ENCODE data around the gene SYT15.
"Not testable (repeated sequence)": the region's sequence is repeated elsewhere in the genome, so short reads cannot be mapped to it uniquely, and the experiment has no call there.

Gene SYT15

GRCh38 chr10:46560381-46560780 lies 18.5 kb upstream of the SYT15 start:
- H3K27ac ChIP-seq (ENCODE audit: low read length): no peak overlapping the region
- H3K4me3 ChIP-seq (ENCODE audit: low read length): no peak overlapping the region
- H3K79me2 ChIP-seq (ENCODE audit: low read length): no peaks in the 10 kb centered on the region
- no peaks in the 10 kb centered on the region for H3K36me3 ChIP-seq (replicated peaks; ENCODE audit: low read depth, low read length)
- H3K4me2 ChIP-seq (ENCODE audit: low read length): no peak overlapping the region
- no peaks in the 10 kb centered on the region for H3K9me3 ChIP-seq (ENCODE audit: insufficient read depth, low read length)
- no peaks in the 10 kb centered on the region for H4K20me1 ChIP-seq (ENCODE audit: insufficient read depth, low read length)
- peaks cover 11% of the 10 kb centered on the region for H3K27me3 ChIP-seq (ENCODE audit: low read depth, low read length)
- H3K9ac ChIP-seq (ENCODE audit: low read length): no peak overlapping the region
- TF ChIP-seq, protein P1, sequence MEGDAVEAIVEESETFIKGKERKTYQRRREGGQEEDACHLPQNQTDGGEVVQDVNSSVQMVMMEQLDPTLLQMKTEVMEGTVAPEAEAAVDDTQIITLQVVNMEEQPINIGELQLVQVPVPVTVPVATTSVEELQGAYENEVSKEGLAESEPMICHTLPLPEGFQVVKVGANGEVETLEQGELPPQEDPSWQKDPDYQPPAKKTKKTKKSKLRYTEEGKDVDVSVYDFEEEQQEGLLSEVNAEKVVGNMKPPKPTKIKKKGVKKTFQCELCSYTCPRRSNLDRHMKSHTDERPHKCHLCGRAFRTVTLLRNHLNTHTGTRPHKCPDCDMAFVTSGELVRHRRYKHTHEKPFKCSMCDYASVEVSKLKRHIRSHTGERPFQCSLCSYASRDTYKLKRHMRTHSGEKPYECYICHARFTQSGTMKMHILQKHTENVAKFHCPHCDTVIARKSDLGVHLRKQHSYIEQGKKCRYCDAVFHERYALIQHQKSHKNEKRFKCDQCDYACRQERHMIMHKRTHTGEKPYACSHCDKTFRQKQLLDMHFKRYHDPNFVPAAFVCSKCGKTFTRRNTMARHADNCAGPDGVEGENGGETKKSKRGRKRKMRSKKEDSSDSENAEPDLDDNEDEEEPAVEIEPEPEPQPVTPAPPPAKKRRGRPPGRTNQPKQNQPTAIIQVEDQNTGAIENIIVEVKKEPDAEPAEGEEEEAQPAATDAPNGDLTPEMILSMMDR (IDR thresholded peaks at IDR 0.05; ENCODE audit: low read depth, low read length): no peak
- TF ChIP-seq EZH2phosphoT487 (IDR thresholded peaks at IDR 0.05; ENCODE audit: low read depth): no peak
- H3K4me1 ChIP-seq (ENCODE audit: low read length): no peaks in the 10 kb centered on the region
- H2AFZ ChIP-seq (ENCODE audit: low read depth, low read length): no peak overlapping the region

DNA sequence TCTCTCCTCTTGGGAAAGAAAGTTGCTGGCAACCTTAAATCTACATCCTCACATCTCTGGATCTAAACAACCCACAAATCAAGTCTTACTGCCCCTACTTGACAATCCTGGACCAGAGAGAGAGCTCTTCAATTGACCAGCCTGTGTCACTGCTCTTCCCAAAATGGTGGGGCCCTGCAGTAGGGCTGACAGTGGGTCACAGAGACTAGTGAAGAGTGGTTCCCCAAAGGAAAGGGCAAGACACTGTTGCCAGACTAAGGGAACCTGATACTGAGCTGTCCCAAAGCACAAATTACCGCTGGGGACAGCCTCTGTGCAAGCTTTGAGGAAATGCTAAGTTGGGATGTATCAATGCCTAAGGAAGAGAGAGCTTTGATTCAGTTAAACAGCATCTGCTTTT lies 18.0 kb upstream of the SYT15 start:
- H3K4me3 ChIP-seq (ENCODE audit: low read length): no peak overlapping the region
- H3K9me3 ChIP-seq (ENCODE audit: insufficient read depth, low read length): no peaks in the 10 kb centered on the region
- H4K20me1 ChIP-seq (ENCODE audit: insufficient read depth, low read length): no peaks in the 10 kb centered on the region
- no peak overlapping the region for H3K9ac ChIP-seq (ENCODE audit: low read length)
- H3K4me2 ChIP-seq (ENCODE audit: low read length): no peak overlapping the region
- no peak overlapping the region for H2AFZ ChIP-seq (ENCODE audit: low read depth, low read length)
- no peaks in the 10 kb centered on the region for H3K36me3 ChIP-seq (replicated peaks; ENCODE audit: low read depth, low read length)
- no peak overlapping the region for H3K27ac ChIP-seq (ENCODE audit: low read length)
- H3K4me1 ChIP-seq (ENCODE audit: low read length): no peaks in the 10 kb centered on the region
- no peaks in the 10 kb centered on the region for H3K79me2 ChIP-seq (ENCODE audit: low read length)
- H3K27me3 ChIP-seq (ENCODE audit: low read depth, low read length): peaks cover 11% of the 10 kb centered on the region
- TF ChIP-seq EZH2phosphoT487 (IDR thresholded peaks at IDR 0.05; ENCODE audit: low read depth): no peak
- TF ChIP-seq, protein P1 (IDR thresholded peaks at IDR 0.05; ENCODE audit: low read depth, low read length): no peak

GRCh38 chr10:46565591-46566332 lies 13.2 kb upstream of the SYT15 start:
- TF ChIP-seq, protein P1 (IDR thresholded peaks at IDR 0.05; ENCODE audit: low read depth, low read length): peak; percentile 55
- not testable (repeated sequence) for H3K79me2 ChIP-seq (ENCODE audit: low read length); H3K9ac ChIP-seq (ENCODE audit: low read length); H3K27me3 ChIP-seq (ENCODE audit: low read depth, low read length); H4K20me1 ChIP-seq (ENCODE audit: insufficient read depth, low read length); H2AFZ ChIP-seq (ENCODE audit: low read depth, low read length); H3K9me3 ChIP-seq (ENCODE audit: insufficient read depth, low read length); H3K36me3 ChIP-seq (replicated peaks; ENCODE audit: low read depth, low read length); H3K4me1 ChIP-seq (ENCODE audit: low read length); H3K27ac ChIP-seq (ENCODE audit: low read length)
- H3K4me2 ChIP-seq (ENCODE audit: low read length): peak overlapping the region; percentile 49
- H3K4me3 ChIP-seq (ENCODE audit: low read length): peak overlapping the region; percentile 47; the same call in 1 of the 2 replicates

- not testable (repeated sequence) for H2AFZ ChIP-seq (ENCODE audit: low read depth, low read length); H4K20me1 ChIP-seq (ENCODE audit: insufficient read depth, low read length); H3K4me2 ChIP-seq (ENCODE audit: low read length); H3K79me2 ChIP-seq (ENCODE audit: low read length); H3K4me1 ChIP-seq (ENCODE audit: low read length); H3K4me3 ChIP-seq (ENCODE audit: low read length); H3K27me3 ChIP-seq (ENCODE audit: low read depth, low read length); H3K9me3 ChIP-seq (ENCODE audit: insufficient read depth, low read length); H3K27ac ChIP-seq (ENCODE audit: low read length); H3K9ac ChIP-seq (ENCODE audit: low read length); H3K36me3 ChIP-seq (replicated peaks; ENCODE audit: low read depth, low read length)
Observed at GRCh38 chr10:46567151-46567550, 11.8 kb upstream of the SYT15 start.

DNA sequence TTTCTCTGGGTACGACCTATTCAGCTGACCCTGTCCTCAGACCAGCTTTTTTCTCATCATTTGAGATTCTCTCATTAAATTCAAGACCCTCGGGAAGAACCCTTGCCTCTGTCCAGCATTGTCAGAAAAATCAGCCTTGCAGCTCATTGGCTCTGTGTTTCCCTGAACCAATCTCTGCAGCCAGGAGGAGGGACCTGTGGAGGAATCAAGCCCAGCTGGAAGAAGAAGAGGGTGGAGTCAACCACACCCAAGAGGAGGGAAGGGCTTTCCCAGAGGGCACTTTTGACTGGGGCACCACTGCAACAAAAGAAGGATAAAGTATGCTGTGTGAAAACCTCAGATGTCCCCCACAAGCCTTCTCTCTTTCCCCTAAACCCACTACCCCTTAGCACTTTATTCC lies 8.3 kb upstream of the SYT15 start:
- not testable (repeated sequence) for H3K9ac ChIP-seq (ENCODE audit: low read length); H3K4me3 ChIP-seq (ENCODE audit: low read length); H3K79me2 ChIP-seq (ENCODE audit: low read length); H3K4me2 ChIP-seq (ENCODE audit: low read length); H3K27me3 ChIP-seq (ENCODE audit: low read depth, low read length); H3K9me3 ChIP-seq (ENCODE audit: insufficient read depth, low read length); H3K4me1 ChIP-seq (ENCODE audit: low read length); H3K36me3 ChIP-seq (replicated peaks; ENCODE audit: low read depth, low read length); H3K27ac ChIP-seq (ENCODE audit: low read length); H2AFZ ChIP-seq (ENCODE audit: low read depth, low read length); H4K20me1 ChIP-seq (ENCODE audit: insufficient read depth, low read length)

DNA sequence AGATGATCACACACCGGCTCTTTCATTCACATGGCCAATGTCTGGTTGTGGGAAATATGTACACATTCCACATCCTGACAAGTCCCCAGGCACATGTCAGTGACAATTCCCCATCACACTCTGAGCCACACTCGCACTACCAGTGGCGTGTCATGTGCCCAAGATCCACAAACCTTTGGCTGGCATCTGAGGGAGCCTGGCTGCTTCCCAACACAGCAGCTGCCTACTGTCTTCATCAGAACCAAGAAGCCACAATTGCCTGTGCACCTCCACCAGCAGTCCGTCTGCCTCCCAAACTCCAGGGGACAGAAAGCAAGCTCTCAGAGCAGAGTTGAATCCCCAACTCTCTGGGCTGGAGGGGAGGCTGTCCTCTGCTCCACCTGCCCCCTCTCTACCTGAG lies 6.2 kb upstream of the SYT15 start:
- not testable (repeated sequence) for H4K20me1 ChIP-seq (ENCODE audit: insufficient read depth, low read length); H3K9me3 ChIP-seq (ENCODE audit: insufficient read depth, low read length); H3K79me2 ChIP-seq (ENCODE audit: low read length); H3K36me3 ChIP-seq (replicated peaks; ENCODE audit: low read depth, low read length); H3K9ac ChIP-seq (ENCODE audit: low read length); H3K4me3 ChIP-seq (ENCODE audit: low read length); H2AFZ ChIP-seq (ENCODE audit: low read depth, low read length); H3K4me1 ChIP-seq (ENCODE audit: low read length); H3K27me3 ChIP-seq (ENCODE audit: low read depth, low read length); H3K27ac ChIP-seq (ENCODE audit: low read length); H3K4me2 ChIP-seq (ENCODE audit: low read length)

- not testable (repeated sequence) for H3K4me2 ChIP-seq (ENCODE audit: low read length); H3K36me3 ChIP-seq (replicated peaks; ENCODE audit: low read depth, low read length); H3K9ac ChIP-seq (ENCODE audit: low read length); H3K27ac ChIP-seq (ENCODE audit: low read length); H3K4me3 ChIP-seq (ENCODE audit: low read length); H3K9me3 ChIP-seq (ENCODE audit: insufficient read depth, low read length); H4K20me1 ChIP-seq (ENCODE audit: insufficient read depth, low read length); H3K4me1 ChIP-seq (ENCODE audit: low read length); H3K79me2 ChIP-seq (ENCODE audit: low read length); H2AFZ ChIP-seq (ENCODE audit: low read depth, low read length); H3K27me3 ChIP-seq (ENCODE audit: low read depth, low read length)
Observed at GRCh38 chr10:46573314-46573713, 5.6 kb upstream of the SYT15 start.

All from OCI-LY3 (cell line).